ENCODE results near the gene B3GALT4. TPM values are rescaled to one million over a fixed set of nuclear protein-coding genes. Genes with fewer than 3 reads are reported as not detected.
"Not testable (repeated sequence)": the region's sequence is repeated elsewhere in the genome, so short reads cannot be mapped to it uniquely, and the experiment has no call there.

The B3GALT4 gene
- total RNA-seq, 2 donors from 2014 or later = 3.9 to 5.6 TPM

GRCh38 chr6:33273924-33274902 is 2.7 kb upstream of the B3GALT4 start:
- 49 to 58% methylated on average over 12 to 14 of the region's 14 CpGs for WGBS, 2 donors
- no peak overlapping the region for H3K4me3 ChIP-seq
- no peak for ATAC-seq
- H3K9me3 ChIP-seq = no peaks in the 10 kb centered on the region
- intact Hi-C loops (cut with DNase I) = no loop called here
- TF ChIP-seq CTCF (IDR thresholded peaks at IDR 0.05) = no peak
- peak in 2 of 3 donors; percentile 14 to 16 for TF ChIP-seq POLR2A (IDR thresholded peaks at IDR 0.05)
- no peaks in the 10 kb centered on the region for H3K27me3 ChIP-seq
- no peak for DNase-seq
- H3K36me3 ChIP-seq (replicated peaks in 1 of 2; ENCODE audit: insufficient read depth in 1 of 2, low read depth in 2 of 2) = peaks cover 0 to 13% of the 10 kb centered on the region in 2 donors
- H3K4me1 ChIP-seq = peaks cover 67% of the 10 kb centered on the region
- no peak overlapping the region for H3K27ac ChIP-seq

- not testable (repeated sequence) for DNase-seq, ATAC-seq
- peaks cover 55% of the 10 kb centered on the region for H3K4me1 ChIP-seq
Observed at GRCh38 chr6:33275795-33276580, 935 bp upstream of the B3GALT4 start.

GRCh38 chr6:33276581-33276863 is 401 bp upstream of the B3GALT4 start:
- Histone ChIP-seq H3K4me1 (peaks cover 53% of the 10 kb centered on the region), H3K9me3 (no peaks in the 10 kb centered on the region), H3K27ac (peak overlapping the region; percentile 64 to 82 (median 78)), H3K27me3 (no peaks in the 10 kb centered on the region), H3K4me3 (peak overlapping the region in 1 of 2 donors; percentile 13), H3K36me3 (replicated peaks in 1 of 2; ENCODE audit: insufficient read depth in 1 of 2, low read depth in 2 of 2) (peaks cover 0 to 13% of the 10 kb centered on the region in 2 donors)
- DNase-seq = no peak
- intact Hi-C loops (cut with DNase I) = no loop called here
- TF ChIP-seq POLR2A (IDR thresholded peaks at IDR 0.05) = no peak
- no peak for TF ChIP-seq CTCF (IDR thresholded peaks at IDR 0.05)
- no peak for ATAC-seq

More at GRCh38 chr6:33275795-33276580, 935 bp upstream of the B3GALT4 start:
- H3K9me3 ChIP-seq; intact Hi-C loops (cut with DNase I); H3K27me3 ChIP-seq; H3K4me3 ChIP-seq: not testable (repeated sequence)
- peaks cover 0 to 13% of the 10 kb centered on the region in 2 donors for H3K36me3 ChIP-seq (replicated peaks in 1 of 2; ENCODE audit: insufficient read depth in 1 of 2, low read depth in 2 of 2)
- peak overlapping the region in 3 of 4 donors; percentile 75 to 82 (median 80) for H3K27ac ChIP-seq
- WGBS, 2 donors = 75 to 78% methylated on average over 16 of the region's 16 CpGs

- H3K4me1 ChIP-seq = peaks cover 48% of the 10 kb centered on the region
- WGBS, 2 donors = 57 to 82% methylated on average over 19 to 36 of the region's 39 CpGs
- H3K4me3 ChIP-seq = peak overlapping the region in 1 of 2 donors; percentile 13
- H3K27me3 ChIP-seq = no peaks in the 10 kb centered on the region
- H3K27ac ChIP-seq = peak overlapping the region; percentile 64 to 82 (median 78)
- TF ChIP-seq POLR2A (IDR thresholded peaks at IDR 0.05) = no peak
- TF ChIP-seq CTCF (IDR thresholded peaks at IDR 0.05) = peak in 1 of 7 experiments; percentile 7
- H3K36me3 ChIP-seq (replicated peaks in 1 of 2; ENCODE audit: insufficient read depth in 1 of 2, low read depth in 2 of 2) = peaks cover 0 to 13% of the 10 kb centered on the region in 2 donors
- no peaks in the 10 kb centered on the region for H3K9me3 ChIP-seq
- ATAC-seq (no peak), DNase-seq (peak in 1 of 4 donors; percentile 20)
- intact Hi-C loops (cut with DNase I) = no loop called here
Observed at GRCh38 chr6:33277663-33278391, 904 bp downstream of the B3GALT4 start.
